ENCODE measurements around the gene PALM3.

- TF ChIP-seq CTCF (conservative IDR thresholded peaks at IDR 0.05; ENCODE audit: low read length) (no peak), EZH2phosphoT487 (IDR thresholded peaks at IDR 0.05; ENCODE audit: borderline replicate concordance, low read depth, low read length) (no peak)
These were observed 26.2 kb downstream of the PALM3 start for GRCh38 chr19:14035706-14036105.

Measured in OCI-LY7 (cell line).